Lung (tissue), 12 donors: Measurements from ENCODE around the gene SPIRE1. TPM values are rescaled to one million over a fixed set of nuclear protein-coding genes. Genes with fewer than 3 reads are reported as not detected.
"Not testable (repeated sequence)": the region's sequence is repeated elsewhere in the genome, so short reads cannot be mapped to it uniquely, and the experiment has no call there.

ENCODE experiments used
- ATAC-seq: fragments of 200-7000 bp; cut with Tn5 transposase; one replicate; pipeline ENCODE4 v1.9.1; 2020; ENCODE audit warnings: moderate number of reproducible peaks; ENCODE audit not compliant: insufficient read depth, low FRiP score
- DNase-seq, 3 donors: peaks; one replicate each; pipeline ENCODE4 v3.0.0-alpha.2; 2013 to 2017
- H3K27ac ChIP-seq, 2 donors: one replicate each; pipeline ENCODE4 v1.5.1; 2013; ENCODE audit warnings: mild to moderate bottlenecking in 2 of 2, moderate library complexity in 2 of 2, control low read depth in 1 of 2, inconsistent platforms in 1 of 2, low read depth in 1 of 2, low read length in 1 of 2
- H3K27me3 ChIP-seq, 3 donors: one replicate each; pipeline ENCODE4 v1.5.1; 2013; ENCODE audit warnings: low read length in 2 of 3; ENCODE audit not compliant: control insufficient read depth in 3 of 3, insufficient read depth in 3 of 3
- H3K36me3 ChIP-seq, 4 donors: one replicate each; pipeline ENCODE4 v1.5.1; 2013; ENCODE audit warnings: low read length in 4 of 4, mild to moderate bottlenecking in 1 of 4, moderate library complexity in 1 of 4; ENCODE audit not compliant: control insufficient read depth in 4 of 4, insufficient read depth in 4 of 4
- H3K4me1 ChIP-seq, 5 donors: one replicate each; pipeline ENCODE4 v1.5.1; 2013; ENCODE audit warnings: low read length in 5 of 5, mild to moderate bottlenecking in 2 of 5, moderate library complexity in 1 of 5; ENCODE audit not compliant: control insufficient read depth in 5 of 5, insufficient read depth in 5 of 5
- H3K4me3 ChIP-seq: one replicate; pipeline ENCODE4 v1.5.1; 2013; ENCODE audit warnings: mild to moderate bottlenecking, control low read depth, moderate library complexity
- H3K9ac ChIP-seq, 2 donors: one replicate each; pipeline ENCODE4 v1.5.1; 2013; ENCODE audit warnings: low read length in 2 of 2, control low read depth in 1 of 2; ENCODE audit not compliant: insufficient read depth in 1 of 2
- H3K9me3 ChIP-seq, 4 donors: one replicate each; pipeline ENCODE4 v1.5.1; 2013; ENCODE audit warnings: low read length in 3 of 4, mild to moderate bottlenecking in 1 of 4, moderate library complexity in 1 of 4; ENCODE audit not compliant: control insufficient read depth in 4 of 4, insufficient read depth in 3 of 4
- WGBS, 2 donors: extraction: QIAGEN DNeasy Blood & Tissue Kit; methylation state at CpG; one replicate each; pipeline ENCODE4 v1.1.7; 2013; 5-methylcytosine and 5-hydroxymethylcytosine counted together
- polyA plus RNA-seq, 2 donors: library from polyadenylated mRNA; stranded (reverse); fragments of 200-250 nt; gene quantifications; one replicate each; pipeline ENCODE4 v1.2.1, GENCODE V29; 2013
- total RNA-seq, 2 donors: library from RNA; depleted of rRNA in 1 of 2; stranded (reverse); fragments of >200 nt in 1 of 2; gene quantifications; one replicate each; pipeline ENCODE4 v1.2.1, GENCODE V29; 2014 to 2021
- TF ChIP-seq, protein P1 (sequence below): IDR thresholded peaks from 2 replicates; pipeline ENCODE4 v1.5.1; 2012; ENCODE audit warnings: mild to moderate bottlenecking; ENCODE audit errors: control extremely low read depth, extremely low read depth
- donor health status: control.
- donor health status: control.
- donor health status: Bipolar disorder and iron deficiency.
- donor health status: healthy.
- donor health status: DM: yes; HTN: yes; CAD: no.

Gene SPIRE1
- total and polyA plus RNA-seq, 4 donors, result 8.7 to 34.0 (median 14.8) TPM

DNA sequence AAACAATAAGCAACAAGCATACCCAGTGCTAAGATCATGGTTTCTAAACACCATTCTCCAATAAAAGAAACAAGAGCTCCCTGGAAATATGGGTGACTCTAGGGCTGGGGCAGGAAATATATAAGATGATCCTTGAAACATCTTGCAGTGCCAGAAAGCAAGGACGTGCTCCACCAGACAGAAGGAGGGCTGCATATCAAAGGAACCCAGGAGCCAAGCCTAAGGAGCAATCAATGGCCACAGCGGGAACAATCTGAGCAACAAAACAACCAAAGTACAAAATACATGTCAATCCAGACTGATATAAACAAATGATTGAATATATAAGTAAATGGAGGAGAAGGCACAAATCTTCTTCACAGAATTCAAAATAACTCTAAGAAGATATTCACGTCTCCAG is 10.1 kb downstream of the SPIRE1 start:
- no peaks in the 10 kb centered on the region for H3K27me3 ChIP-seq
- H3K36me3 ChIP-seq, result peaks cover 0 to 1% (median 0%) of the 10 kb centered on the region in 4 donors
- DNase-seq (no peak), ATAC-seq (no peak)
- TF ChIP-seq, protein P1, sequence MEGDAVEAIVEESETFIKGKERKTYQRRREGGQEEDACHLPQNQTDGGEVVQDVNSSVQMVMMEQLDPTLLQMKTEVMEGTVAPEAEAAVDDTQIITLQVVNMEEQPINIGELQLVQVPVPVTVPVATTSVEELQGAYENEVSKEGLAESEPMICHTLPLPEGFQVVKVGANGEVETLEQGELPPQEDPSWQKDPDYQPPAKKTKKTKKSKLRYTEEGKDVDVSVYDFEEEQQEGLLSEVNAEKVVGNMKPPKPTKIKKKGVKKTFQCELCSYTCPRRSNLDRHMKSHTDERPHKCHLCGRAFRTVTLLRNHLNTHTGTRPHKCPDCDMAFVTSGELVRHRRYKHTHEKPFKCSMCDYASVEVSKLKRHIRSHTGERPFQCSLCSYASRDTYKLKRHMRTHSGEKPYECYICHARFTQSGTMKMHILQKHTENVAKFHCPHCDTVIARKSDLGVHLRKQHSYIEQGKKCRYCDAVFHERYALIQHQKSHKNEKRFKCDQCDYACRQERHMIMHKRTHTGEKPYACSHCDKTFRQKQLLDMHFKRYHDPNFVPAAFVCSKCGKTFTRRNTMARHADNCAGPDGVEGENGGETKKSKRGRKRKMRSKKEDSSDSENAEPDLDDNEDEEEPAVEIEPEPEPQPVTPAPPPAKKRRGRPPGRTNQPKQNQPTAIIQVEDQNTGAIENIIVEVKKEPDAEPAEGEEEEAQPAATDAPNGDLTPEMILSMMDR, result no peak
- no peak overlapping the region for H3K4me3 ChIP-seq
- WGBS, 2 donors, result 90 to 94% methylated on average over 3 of the region's 3 CpGs
- no peak overlapping the region for H3K27ac ChIP-seq
- H3K4me1 ChIP-seq, result peaks cover 0 to 4% (median 0%) of the 10 kb centered on the region in 5 donors
- no peak overlapping the region for H3K9ac ChIP-seq
- no peaks in the 10 kb centered on the region for H3K9me3 ChIP-seq

DNA sequence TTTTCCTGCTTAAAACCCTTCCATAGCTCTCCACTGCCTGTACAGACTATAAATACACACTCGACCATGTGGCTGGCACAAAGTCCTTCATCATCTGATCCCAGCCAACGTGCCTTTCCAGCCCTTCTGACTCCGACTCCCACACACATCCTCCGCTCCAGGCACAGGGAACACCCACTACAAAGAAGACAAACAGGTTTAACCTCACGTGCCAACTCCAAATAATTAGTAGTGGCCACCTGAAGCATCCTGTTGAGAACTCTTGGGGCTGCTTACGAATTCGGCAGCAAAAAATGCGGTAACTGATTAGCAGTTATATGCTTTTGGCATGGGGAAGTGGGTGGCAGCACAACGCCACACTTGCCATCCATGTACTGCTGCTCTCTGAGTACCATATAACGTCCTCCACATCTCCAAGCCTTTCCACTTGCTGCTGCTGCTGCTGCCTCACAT is 12.1 kb downstream of the SPIRE1 start:
- H3K27ac ChIP-seq, result peak overlapping the region; percentile 77 to 83
- H3K9ac ChIP-seq, result no peak overlapping the region
- H3K9me3 ChIP-seq, result no peaks in the 10 kb centered on the region
- H3K4me3 ChIP-seq, result no peak overlapping the region
- peaks cover 0 to 5% (median under 1%) of the 10 kb centered on the region in 5 donors for H3K4me1 ChIP-seq
- H3K27me3 ChIP-seq, result no peaks in the 10 kb centered on the region
- WGBS, 2 donors, result 57 to 77% methylated on average over 10 of the region's 10 CpGs
- DNase-seq (peak; percentile 25 to 65 (median 38)), ATAC-seq (peak; percentile 82)
- peaks cover 0 to 1% (median 0%) of the 10 kb centered on the region in 4 donors for H3K36me3 ChIP-seq
- TF ChIP-seq, protein P1, result no peak

DNA sequence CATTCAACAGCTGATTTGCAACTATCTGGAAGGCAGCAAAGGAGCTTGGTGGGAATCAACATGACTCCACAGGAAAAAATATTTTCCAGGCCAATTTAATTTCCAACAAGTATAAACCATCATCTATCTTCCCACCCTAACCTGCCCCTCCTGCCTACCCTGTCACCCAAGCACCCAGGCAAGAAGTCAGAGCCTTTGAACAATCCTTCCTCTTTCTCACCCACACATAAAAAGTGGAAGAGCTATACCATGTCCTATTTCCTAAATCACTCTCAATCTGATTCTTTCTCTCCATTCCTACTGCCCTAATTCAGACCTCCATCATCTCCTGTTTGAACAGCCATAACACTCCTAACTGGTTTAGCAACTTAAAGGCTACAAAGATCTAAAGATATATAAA is 12.7 kb downstream of the SPIRE1 start:
- peak; percentile 14 for ATAC-seq
- Histone ChIP-seq H3K36me3 (peaks cover 0 to 1% (median under 1%) of the 10 kb centered on the region in 4 donors), H3K27ac (peak overlapping the region in 1 of 2 donors; percentile 83), H3K9me3 (no peaks in the 10 kb centered on the region), H3K27me3 (no peaks in the 10 kb centered on the region), H3K4me1 (peaks cover 0 to 8% (median 5%) of the 10 kb centered on the region in 5 donors), H3K4me3 (no peak overlapping the region), H3K9ac (no peak overlapping the region)
- DNase-seq, result no peak
- TF ChIP-seq, protein P1, result no peak

DNA sequence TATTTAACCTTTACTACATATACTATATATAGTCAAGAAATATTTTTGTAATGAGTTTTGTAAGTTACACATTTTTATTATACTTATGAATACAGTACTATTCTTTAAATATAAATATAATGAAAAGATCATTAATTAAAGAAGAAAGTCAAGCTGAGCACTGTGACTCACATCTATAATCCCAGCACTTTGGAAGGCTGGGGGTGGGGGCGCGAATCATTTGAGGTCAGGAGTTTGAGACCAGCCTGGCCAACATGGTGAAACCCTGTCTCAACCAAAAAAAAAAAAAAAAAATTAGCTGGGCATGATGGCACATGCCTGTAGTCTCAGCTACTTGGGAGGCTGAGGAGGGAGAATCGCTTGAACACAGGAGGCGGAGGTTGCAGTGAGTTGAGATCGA is 14.2 kb downstream of the SPIRE1 start:
- DNase-seq, H3K27ac ChIP-seq, H3K9ac ChIP-seq, H3K4me1 ChIP-seq, H3K4me3 ChIP-seq, ATAC-seq, H3K27me3 ChIP-seq, H3K36me3 ChIP-seq, H3K9me3 ChIP-seq: not testable (repeated sequence)
- WGBS, 2 donors, result 97 to 98% methylated on average over 5 of the region's 5 CpGs
